ENCODE measurements around the gene SPINK8.

SPINK8 gene

GRCh38 chr3:48320996-48321395 is 12.5 kb downstream of the SPINK8 start:
- DNase-seq (ENCODE audit: extremely low read depth, low read depth) = no peak
- no peak overlapping the region for H3K4me3 ChIP-seq (replicated peaks; ENCODE audit: low read depth, low read length)
- TF ChIP-seq CTCF (IDR thresholded peaks at IDR 0.05; ENCODE audit: low read depth, low read length, missing control alignments) = no peak

- TF ChIP-seq CTCF (IDR thresholded peaks at IDR 0.05; ENCODE audit: low read depth, low read length, missing control alignments) = no peak
- H3K4me3 ChIP-seq (replicated peaks; ENCODE audit: low read depth, low read length) = no peak overlapping the region
- DNase-seq (ENCODE audit: extremely low read depth, low read depth) = no peak
Observed at GRCh38 chr3:48318713-48319468, 14.6 kb downstream of the SPINK8 start.

- no peak overlapping the region for H3K4me3 ChIP-seq (replicated peaks; ENCODE audit: low read depth, low read length)
- DNase-seq (ENCODE audit: extremely low read depth, low read depth) = no peak
- no peak for TF ChIP-seq CTCF (IDR thresholded peaks at IDR 0.05; ENCODE audit: low read depth, low read length, missing control alignments)
Observed at GRCh38 chr3:48314542-48314941, 18.9 kb downstream of the SPINK8 start.

GRCh38 chr3:48306860-48307530 is 26.5 kb downstream of the SPINK8 start:
- TF ChIP-seq CTCF (IDR thresholded peaks at IDR 0.05; ENCODE audit: low read depth, low read length, missing control alignments) = no peak
- DNase-seq (ENCODE audit: extremely low read depth, low read depth) = no peak
- no peak overlapping the region for H3K4me3 ChIP-seq (replicated peaks; ENCODE audit: low read depth, low read length)

- no peak for TF ChIP-seq CTCF (IDR thresholded peaks at IDR 0.05; ENCODE audit: low read depth, low read length, missing control alignments)
- DNase-seq (ENCODE audit: extremely low read depth, low read depth) = no peak
- H3K4me3 ChIP-seq (replicated peaks; ENCODE audit: low read depth, low read length) = no peak overlapping the region
Observed at GRCh38 chr3:48306290-48306689, 27.2 kb downstream of the SPINK8 start.

GRCh38 chr3:48305396-48305795 is 28.1 kb downstream of the SPINK8 start:
- no peak for TF ChIP-seq CTCF (IDR thresholded peaks at IDR 0.05; ENCODE audit: low read depth, low read length, missing control alignments)
- no peak for DNase-seq (ENCODE audit: extremely low read depth, low read depth)
- H3K4me3 ChIP-seq (replicated peaks; ENCODE audit: low read depth, low read length) = no peak overlapping the region

Data from HFF-Myc (cell line).